Measurements from ENCODE around the gene RBM8A. TPM values are rescaled to one million over a fixed set of nuclear protein-coding genes. Genes with fewer than 3 reads are reported as not detected.

Gene RBM8A
- polyA plus RNA-seq, 2 of the 4 experiments (the other 2 are of a cell fraction) = 240 to 281 TPM

DNA sequence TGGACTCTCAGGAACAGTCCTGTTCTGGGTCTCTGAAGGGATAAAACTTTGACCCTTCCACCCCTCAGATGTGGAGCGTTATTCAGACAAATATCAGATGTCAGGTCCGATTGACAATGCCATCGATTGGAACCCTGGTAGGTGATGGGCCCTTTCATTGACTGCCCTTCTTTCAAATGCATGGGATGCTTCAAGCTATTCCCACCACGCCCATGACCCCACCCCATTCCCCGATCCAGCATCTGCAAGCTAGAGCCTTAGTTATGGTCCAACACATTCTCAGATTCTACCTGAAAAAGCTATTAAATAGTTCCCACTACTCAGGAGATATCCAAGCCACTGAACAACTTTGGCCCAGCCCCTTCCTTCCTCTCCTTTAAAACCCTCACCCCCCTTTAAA is 49.7 kb upstream of the RBM8A start:
- H3K27ac ChIP-seq = no peak overlapping the region
- TF ChIP-seq ZC3H11A (IDR thresholded peaks at IDR 0.05) (no peak), RAD21 (conservative IDR thresholded peaks at IDR 0.05 in 1 of 2, IDR thresholded peaks at IDR 0.05 in 1 of 2) (no peak), MAX (IDR thresholded peaks at IDR 0.05) (no peak), REST (IDR thresholded peaks at IDR 0.05) (no peak), TFCP2L1 (CRISPR knock-in tag; IDR thresholded peaks at IDR 0.05) (no peak), TP53 (CRISPR knock-in tag; IDR thresholded peaks at IDR 0.05) (no peak), CBX8 (IDR thresholded peaks at IDR 0.05) (no peak), CTCF (IDR thresholded peaks at IDR 0.05) (no peak), JUNB (IDR thresholded peaks at IDR 0.05) (no peak), HMGXB4 (CRISPR knock-in tag; IDR thresholded peaks at IDR 0.05; ENCODE audit: borderline replicate concordance) (no peak), POLR2AphosphoS2 (conservative IDR thresholded peaks at IDR 0.05; ENCODE audit: low read length) (no peak), BHLHE40 (IDR thresholded peaks at IDR 0.05; ENCODE audit: low read depth, low read length) (no peak), EP300 (IDR thresholded peaks at IDR 0.05) (no peak), E2F6 (IDR thresholded peaks at IDR 0.05; ENCODE audit: borderline replicate concordance, low read depth) (no peak), CEBPB (IDR thresholded peaks at IDR 0.05) (no peak), HDAC2 (IDR thresholded peaks at IDR 0.05) (no peak), GATA3 (IDR thresholded peaks at IDR 0.05; ENCODE audit: borderline replicate concordance) (no peak), SREBF2 (IDR thresholded peaks at IDR 0.05) (no peak)
- ChIA-PET POLR2A (interaction anchor here (0.8 to 1.2 kb wide), 2 partner anchors 13 to 19 kb away, joined by 3 to 4 read pairs; partner anchors contain the start of genes ANKRD34A, LIX1L and POLR3GL), CTCF (interaction anchor here (0.6 to 24.2 kb wide), 31 partner anchors 11 to 151 kb away, joined by 3 to 566 read pairs (median 5); partner anchors contain the start of genes ANKRD34A, ANKRD35, HJV and ITGA10)
- 55% methylated on average over 5 of the region's 5 CpGs for WGBS (ENCODE audit: missing lambda C conversion rate)
- H3K4me1 ChIP-seq = peaks cover 20% of the 10 kb centered on the region; the same call in 2 of the 3 replicates
- H3K4me3 ChIP-seq = no peak overlapping the region
- DNase-seq (ENCODE audit: low read depth in 1 of 2, low spot score in 1 of 2) = no peak
- ATAC-seq = no peak; a peak in 1 of 6 replicates
- no peaks in the 10 kb centered on the region for H3K9me3 ChIP-seq
- FAIRE-seq = no peak
- 0 out of 3 replicates have a peak overlapping the region, but pooled peaks have one; percentile 15 for H3K4me2 ChIP-seq

GRCh38 chr1:145975216-145975615 is 47.9 kb upstream of the RBM8A start:
- 70% methylated on average over 4 of the region's 4 CpGs for WGBS (ENCODE audit: missing lambda C conversion rate)
- POLR2A ChIA-PET = no interaction called here
- no peaks in the 10 kb centered on the region for H3K9me3 ChIP-seq

More at GRCh38 chr1:145975216-145975615, 47.9 kb upstream of the RBM8A start:
- CTCF ChIA-PET = interaction anchor here (1.0 to 24.2 kb wide), 4 partner anchors 17 to 129 kb away, joined by 3 to 566 read pairs (median 76); partner anchors contain the start of genes HJV and TXNIP
- Histone ChIP-seq H3K4me3 (no peak overlapping the region), H3K27ac (no peak overlapping the region), H3K4me1 (peaks cover 20% of the 10 kb centered on the region; the same call in 2 of the 3 replicates), H3K4me2 (no peak overlapping the region)
- TF ChIP-seq MAZ (IDR thresholded peaks at IDR 0.05; ENCODE audit: borderline replicate concordance, low read depth, low read length) (no peak), SREBF2 (IDR thresholded peaks at IDR 0.05) (no peak), POLR2AphosphoS2 (conservative IDR thresholded peaks at IDR 0.05; ENCODE audit: low read length) (no peak), SMC3 (IDR thresholded peaks at IDR 0.05) (no peak), CHD4 (IDR thresholded peaks at IDR 0.05; ENCODE audit: borderline replicate concordance) (no peak), JUN (IDR thresholded peaks at IDR 0.05) (no peak), ESRRA (IDR thresholded peaks at IDR 0.05; ENCODE audit: borderline replicate concordance, low read length) (no peak), FOXS1 (CRISPR knock-in tag; IDR thresholded peaks at IDR 0.05) (no peak), HOXA7 (CRISPR knock-in tag; IDR thresholded peaks at IDR 0.05) (no peak), HOXB5 (CRISPR knock-in tag; IDR thresholded peaks at IDR 0.05) (no peak), KDM1A (IDR thresholded peaks at IDR 0.05; ENCODE audit: low read depth) (no peak)
- DNase-seq (ENCODE audit: low read depth in 1 of 2, low spot score in 1 of 2) (no peak), ATAC-seq (no peak), FAIRE-seq (no peak)

All from A549 (cell line).